ENCODE data around the gene ID1. TPM values are rescaled to one million over a fixed set of nuclear protein-coding genes. Genes with fewer than 3 reads are reported as not detected.

The ID1 gene, protein sequence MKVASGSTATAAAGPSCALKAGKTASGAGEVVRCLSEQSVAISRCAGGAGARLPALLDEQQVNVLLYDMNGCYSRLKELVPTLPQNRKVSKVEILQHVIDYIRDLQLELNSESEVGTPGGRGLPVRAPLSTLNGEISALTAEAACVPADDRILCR
- 1 to 10 TPM; 2.2 to 3.5 TPM for total RNA-seq

DNA sequence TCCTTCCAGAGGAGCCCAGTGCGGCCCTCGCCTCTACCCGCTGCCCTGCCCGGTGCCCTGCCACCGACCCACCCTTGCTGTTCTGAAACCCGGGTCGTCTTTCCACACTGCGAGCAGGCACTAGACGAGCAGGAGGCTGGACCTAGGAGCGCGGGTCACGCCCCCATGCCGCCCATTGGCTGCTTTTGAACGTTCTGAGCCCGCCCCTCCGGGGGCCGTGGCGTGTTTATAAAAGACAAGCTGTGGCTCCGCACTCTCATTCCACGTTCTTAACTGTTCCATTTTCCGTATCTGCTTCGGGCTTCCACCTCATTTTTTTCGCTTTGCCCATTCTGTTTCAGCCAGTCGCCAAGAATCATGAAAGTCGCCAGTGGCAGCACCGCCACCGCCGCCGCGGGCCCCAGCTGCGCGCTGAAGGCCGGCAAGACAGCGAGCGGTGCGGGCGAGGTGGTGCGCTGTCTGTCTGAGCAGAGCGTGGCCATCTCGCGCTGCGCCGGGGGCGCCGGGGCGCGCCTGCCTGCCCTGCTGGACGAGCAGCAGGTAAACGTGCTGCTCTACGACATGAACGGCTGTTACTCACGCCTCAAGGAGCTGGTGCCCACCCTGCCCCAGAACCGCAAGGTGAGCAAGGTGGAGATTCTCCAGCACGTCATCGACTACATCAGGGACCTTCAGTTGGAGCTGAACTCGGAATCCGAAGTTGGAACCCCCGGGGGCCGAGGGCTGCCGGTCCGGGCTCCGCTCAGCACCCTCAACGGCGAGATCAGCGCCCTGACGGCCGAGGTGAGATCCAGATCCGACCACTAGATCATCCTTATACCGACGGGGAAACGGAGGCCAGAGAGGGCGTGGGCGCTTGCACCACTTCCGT is at the start of gene ID1:
Gene ID1 (plus strand): TSS at position 259 of the 871 bp plus-strand sequence. CDS start 99 bp downstream, at position 358.
- peak within 1 kb of the TSS; percentile 91 for H3K4me3 Mint-ChIP-seq
- peaks cover 26% of the 10 kb centered on the region for H3K4me1 Mint-ChIP-seq
- peak within 1 kb of the TSS; percentile 73 for H3K27ac Mint-ChIP-seq

DNA sequence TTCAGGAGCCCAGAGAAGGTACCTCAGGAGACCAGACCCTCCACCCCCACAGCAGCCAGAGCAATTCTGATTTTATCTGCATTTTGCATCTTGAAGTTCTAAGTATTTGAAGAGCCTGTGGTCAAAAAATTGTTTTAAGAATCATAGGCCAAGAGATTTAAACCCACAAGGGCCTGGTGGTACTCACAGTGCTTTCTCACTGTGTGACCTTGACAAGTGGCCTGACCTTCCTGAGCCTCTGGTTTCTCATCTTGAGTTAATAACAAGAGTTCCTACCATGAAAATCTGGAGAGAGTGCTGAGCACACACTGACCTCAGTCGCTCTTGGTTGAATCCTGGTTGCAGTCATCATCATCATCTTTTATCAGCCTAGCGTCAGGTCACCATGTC is 45.4 kb upstream of the ID1 start:
- H3K4me1 Mint-ChIP-seq: peaks cover 16% of the 10 kb centered on the region
- H3K36me3 Mint-ChIP-seq (ENCODE audit: low read depth): peaks cover 61% of the 10 kb centered on the region
- no peaks in the 10 kb centered on the region for H3K27me3 Mint-ChIP-seq
- peak overlapping the region; percentile 85 for H3K27ac Mint-ChIP-seq
- H3K4me3 Mint-ChIP-seq: no peak overlapping the region
- ATAC-seq (peak; percentile 11), DNase-seq (no peak)
- intact Hi-C loops (cut with DNase I, micrococcal nuclease): loop anchor here (1.0 kb wide), 1 partner anchor 54 kb away; no protein-coding TSS in a partner anchor
- ChIA-PET POLR2A (interaction anchor here (1.0 to 2.0 kb wide), 2 partner anchors 13 to 38 kb away, joined by 3 to 5 read pairs; no protein-coding TSS in a partner anchor), CTCF (interaction anchor here (0.7 to 31.0 kb wide), 14 partner anchors 9 to 158 kb away, joined by 3 to 712 read pairs (median 4); partner anchors contain the start of gene ID1)
- H3K9me3 Mint-ChIP-seq (ENCODE audit: low read depth): no peaks in the 10 kb centered on the region

More for the DNA sequence above, at the start of gene ID1:
- H3K36me3 Mint-ChIP-seq (ENCODE audit: low read depth): no peaks in the 10 kb centered on the region
- peak; percentile 93 for DNase-seq
- intact Hi-C loops (cut with DNase I, micrococcal nuclease): loop anchor here (1.0 kb wide), 3 partner anchors 8 to 112 kb away; no protein-coding TSS in a partner anchor
- ChIA-PET POLR2A (interaction anchor here (0.6 to 2.3 kb wide), 5 partner anchors 27 to 113 kb away, joined by 3 to 13 read pairs (median 3); no protein-coding TSS in a partner anchor), CTCF (interaction anchor here (0.6 to 12.9 kb wide), 7 partner anchors 8 to 118 kb away, joined by 3 to 712 read pairs (median 7); partner anchors contain the start of gene BCL2L1)
- H3K27me3 Mint-ChIP-seq: peaks cover 43% of the 10 kb centered on the region
- peak; percentile 82 for ATAC-seq
- H3K9me3 Mint-ChIP-seq (ENCODE audit: low read depth): no peaks in the 10 kb centered on the region

DNA sequence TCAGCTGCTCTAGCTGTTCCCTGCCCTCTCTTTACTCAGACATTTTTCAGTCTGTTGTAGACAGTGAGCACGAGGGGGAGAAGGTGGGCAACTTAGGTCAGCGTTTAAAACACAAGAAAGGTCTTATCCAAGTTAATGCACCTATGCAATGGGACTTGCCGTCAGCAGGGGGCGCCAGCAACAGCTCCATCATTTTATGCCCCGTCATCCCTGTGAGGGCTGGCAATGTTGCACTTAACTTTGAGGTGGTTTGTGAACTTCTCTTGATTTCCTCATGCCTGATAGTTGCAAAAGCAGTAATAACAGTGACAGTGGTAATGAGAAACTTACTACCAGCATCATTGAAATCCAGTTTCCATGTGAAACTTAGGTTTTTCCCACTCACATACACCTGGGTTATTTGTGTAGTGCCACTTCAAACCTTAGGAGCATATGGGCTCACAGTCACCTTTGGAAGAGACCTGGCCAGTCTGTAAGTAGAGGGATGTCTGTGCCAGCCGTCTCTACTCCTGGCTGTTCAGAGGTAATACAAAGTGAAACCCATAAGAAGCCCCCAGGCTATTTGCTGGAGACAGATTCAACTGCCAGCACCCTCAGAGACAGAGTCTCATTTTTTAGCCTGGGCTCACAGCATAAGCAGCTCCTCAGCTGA is 44.9 kb upstream of the ID1 start:
- H3K36me3 Mint-ChIP-seq (ENCODE audit: low read depth): peaks cover 58% of the 10 kb centered on the region
- no peaks in the 10 kb centered on the region for H3K9me3 Mint-ChIP-seq (ENCODE audit: low read depth)
- DNase-seq (peak; percentile 91), ATAC-seq (peak; percentile 78)
- ChIA-PET CTCF (interaction anchor here (0.6 to 31.0 kb wide), 19 partner anchors 9 to 191 kb away, joined by 3 to 712 read pairs (median 4); partner anchors contain the start of gene ID1), POLR2A (interaction anchor here (1.0 to 2.0 kb wide), 2 partner anchors 13 to 39 kb away, joined by 3 to 5 read pairs; no protein-coding TSS in a partner anchor)
- no peak overlapping the region for H3K4me3 Mint-ChIP-seq
- H3K27me3 Mint-ChIP-seq: no peaks in the 10 kb centered on the region
- intact Hi-C loops (cut with DNase I, micrococcal nuclease): loop anchor here (1.0 kb wide), 1 partner anchor 53 kb away; no protein-coding TSS in a partner anchor
- H3K4me1 Mint-ChIP-seq: peaks cover 16% of the 10 kb centered on the region
- H3K27ac Mint-ChIP-seq: peak overlapping the region; percentile 85

DNA sequence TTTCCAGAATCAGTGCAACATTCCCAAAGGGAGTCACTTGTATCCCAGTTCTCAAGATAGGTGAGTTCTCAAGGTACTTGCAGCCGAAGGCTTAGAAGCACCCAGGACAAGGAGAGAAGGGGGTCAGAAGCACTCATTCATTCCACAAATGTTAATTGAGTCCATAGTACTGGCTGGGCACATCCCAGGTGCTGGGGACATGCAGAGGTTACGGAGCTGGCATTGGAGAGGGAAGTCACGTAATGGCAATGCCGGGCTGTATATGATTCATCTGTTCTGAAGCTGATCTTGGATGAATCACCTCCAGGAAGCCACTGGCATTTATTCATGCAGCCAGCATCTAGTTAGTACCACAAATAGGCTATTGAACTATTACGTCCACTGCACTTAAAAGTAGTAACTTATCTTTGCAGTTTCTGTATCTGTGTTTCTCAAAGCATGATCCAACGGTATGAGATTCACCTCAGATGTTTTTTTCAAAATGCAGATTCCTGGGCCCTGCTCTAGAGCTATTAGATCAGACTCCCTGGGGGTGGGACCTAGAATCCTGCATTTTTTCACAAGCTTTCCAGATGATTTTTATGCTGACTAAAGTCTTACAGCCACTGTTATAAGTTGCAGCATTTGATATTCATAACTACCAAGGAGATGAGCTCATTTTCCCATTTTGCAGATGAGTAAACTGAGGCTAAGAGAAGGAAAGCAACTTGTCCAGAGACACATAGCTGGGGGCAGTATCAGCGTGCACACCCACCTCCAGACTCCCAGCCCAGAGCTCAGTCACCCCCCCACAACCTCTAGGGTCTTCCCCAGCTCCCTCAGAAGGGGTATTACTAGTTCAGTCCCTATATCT is 44.1 kb upstream of the ID1 start:
- intact Hi-C loops (cut with DNase I, micrococcal nuclease): loop anchor here (1.0 kb wide), 1 partner anchor 52 kb away; no protein-coding TSS in a partner anchor
- H3K27ac Mint-ChIP-seq: peak overlapping the region; percentile 58
- H3K4me3 Mint-ChIP-seq: no peak overlapping the region
- DNase-seq (peak; percentile 23), ATAC-seq (no peak)
- peaks cover 22% of the 10 kb centered on the region for H3K4me1 Mint-ChIP-seq
- ChIA-PET POLR2A (interaction anchor here (1.0 to 2.0 kb wide), 2 partner anchors 12 to 40 kb away, joined by 3 to 5 read pairs; no protein-coding TSS in a partner anchor), CTCF (interaction anchor here (0.6 to 31.0 kb wide), 17 partner anchors 10 to 190 kb away, joined by 3 to 712 read pairs (median 5); partner anchors contain the start of gene ID1)
- H3K36me3 Mint-ChIP-seq (ENCODE audit: low read depth): peaks cover 57% of the 10 kb centered on the region
- no peaks in the 10 kb centered on the region for H3K9me3 Mint-ChIP-seq (ENCODE audit: low read depth)
- H3K27me3 Mint-ChIP-seq: no peaks in the 10 kb centered on the region

DNA sequence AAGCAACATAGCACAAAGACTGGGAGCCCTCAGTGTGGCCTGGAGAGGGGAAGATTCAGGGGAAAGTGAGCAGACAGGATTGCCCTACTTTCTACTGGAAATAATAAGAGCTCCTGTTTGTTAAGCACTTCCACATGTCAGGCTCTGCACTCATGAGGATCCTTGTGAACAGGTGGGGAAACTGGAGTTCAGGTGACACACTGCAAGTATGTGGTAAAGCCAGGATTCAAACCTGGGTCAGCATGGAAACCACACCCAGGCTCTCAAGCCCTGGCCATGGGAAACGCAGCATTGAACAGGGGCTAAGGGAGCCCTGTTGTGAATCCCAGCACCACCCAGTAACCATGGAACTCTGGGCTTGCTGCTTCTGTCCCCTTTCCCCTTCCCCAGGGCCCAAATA is 42.8 kb upstream of the ID1 start:
- H3K4me3 Mint-ChIP-seq: no peak overlapping the region
- ATAC-seq (no peak), DNase-seq (no peak)
- H3K9me3 Mint-ChIP-seq (ENCODE audit: low read depth): no peaks in the 10 kb centered on the region
- H3K4me1 Mint-ChIP-seq: peaks cover 34% of the 10 kb centered on the region
- H3K27ac Mint-ChIP-seq: no peak overlapping the region
- no peaks in the 10 kb centered on the region for H3K27me3 Mint-ChIP-seq
- H3K36me3 Mint-ChIP-seq (ENCODE audit: low read depth): peaks cover 50% of the 10 kb centered on the region
- intact Hi-C loops (cut with DNase I, micrococcal nuclease): no loop called here
- ChIA-PET POLR2A (interaction anchor here (1.1 kb wide), 1 partner anchor 51 kb away, joined by 3 read pairs; no protein-coding TSS in a partner anchor), CTCF (interaction anchor here (0.6 to 31.0 kb wide), 15 partner anchors 8 to 627 kb away, joined by 3 to 712 read pairs (median 5); partner anchors contain the start of genes BCL2L1 and ID1)

DNA sequence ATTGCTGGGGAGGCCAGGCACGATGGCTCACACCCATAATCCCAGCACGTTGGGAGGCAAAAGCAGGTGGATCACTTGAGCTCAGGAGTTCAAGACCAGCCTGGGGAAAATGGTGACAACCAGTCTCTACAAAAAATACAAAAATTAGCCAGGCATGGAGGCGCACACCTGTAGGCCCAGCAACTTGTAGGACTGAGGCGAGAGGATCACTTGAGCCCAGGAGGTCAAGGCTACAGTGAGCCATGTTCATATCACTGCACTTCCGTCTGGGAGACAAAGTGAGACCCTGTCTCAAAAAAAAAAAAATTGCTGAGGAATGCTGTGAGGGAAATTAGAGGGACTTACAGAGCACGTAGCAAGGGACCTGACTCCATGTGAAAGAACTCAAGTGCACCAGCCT is 40.8 kb upstream of the ID1 start:
- ATAC-seq: no peak
- H3K4me1 Mint-ChIP-seq: peaks cover 37% of the 10 kb centered on the region
- no peak overlapping the region for H3K4me3 Mint-ChIP-seq
- DNase-seq: no peak
- H3K36me3 Mint-ChIP-seq (ENCODE audit: low read depth): peaks cover 47% of the 10 kb centered on the region
- CTCF ChIA-PET: interaction anchor here (0.6 to 31.0 kb wide), 2 partner anchors 44 to 79 kb away, joined by 3 to 712 read pairs; partner anchors contain the start of gene ID1
- no peak overlapping the region for H3K27ac Mint-ChIP-seq
- no peaks in the 10 kb centered on the region for H3K27me3 Mint-ChIP-seq
- POLR2A ChIA-PET: no interaction called here
- intact Hi-C loops (cut with DNase I, micrococcal nuclease): no loop called here
- H3K9me3 Mint-ChIP-seq (ENCODE audit: low read depth): no peaks in the 10 kb centered on the region

DNA sequence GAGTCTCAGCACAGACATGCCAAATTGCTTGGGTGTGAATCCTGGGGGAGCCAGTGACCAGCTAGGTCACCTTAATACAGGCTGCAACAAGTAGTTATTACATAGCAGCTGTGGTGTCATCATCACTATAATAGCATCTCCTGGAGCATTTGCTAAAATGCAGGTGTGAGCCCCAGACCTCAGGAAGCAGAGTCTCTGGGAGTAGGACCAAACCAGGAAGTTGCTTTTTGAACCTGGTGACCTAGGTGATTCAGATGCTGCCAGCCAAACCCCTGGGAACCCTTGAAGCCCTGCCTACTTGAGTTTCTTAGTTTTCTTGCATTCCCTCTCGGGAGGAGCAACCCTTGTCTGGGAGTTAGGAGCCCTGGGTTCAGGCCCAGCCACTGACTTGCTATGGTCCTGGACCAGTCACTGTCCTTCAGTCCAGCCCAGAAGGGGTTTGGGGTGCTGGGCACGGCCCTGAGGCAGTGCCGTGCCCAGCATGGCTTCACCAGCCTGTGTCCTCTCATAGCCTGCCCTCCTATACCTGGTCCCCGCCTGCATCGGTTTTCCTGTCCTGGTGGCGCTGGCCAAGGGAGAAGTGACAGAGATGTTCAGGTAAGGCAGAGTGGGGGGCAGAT is 39.3 kb upstream of the ID1 start:
- ChIA-PET CTCF (interaction anchor here (0.5 to 31.0 kb wide), 4 partner anchors 10 to 68 kb away, joined by 3 to 712 read pairs (median 3); partner anchors contain the start of gene ID1), POLR2A (interaction anchor here (1.0 kb wide), 1 partner anchor 39 kb away, joined by 4 read pairs; the partner anchor contains the start of gene ID1)
- Mint-ChIP-seq H3K36me3 (ENCODE audit: low read depth) (peaks cover 42% of the 10 kb centered on the region), H3K4me3 (no peak overlapping the region), H3K27ac (no peak overlapping the region), H3K27me3 (no peaks in the 10 kb centered on the region), H3K4me1 (peaks cover 26% of the 10 kb centered on the region), H3K9me3 (ENCODE audit: low read depth) (no peaks in the 10 kb centered on the region)
- DNase-seq (no peak), ATAC-seq (no peak)
- intact Hi-C loops (cut with DNase I, micrococcal nuclease): no loop called here

DNA sequence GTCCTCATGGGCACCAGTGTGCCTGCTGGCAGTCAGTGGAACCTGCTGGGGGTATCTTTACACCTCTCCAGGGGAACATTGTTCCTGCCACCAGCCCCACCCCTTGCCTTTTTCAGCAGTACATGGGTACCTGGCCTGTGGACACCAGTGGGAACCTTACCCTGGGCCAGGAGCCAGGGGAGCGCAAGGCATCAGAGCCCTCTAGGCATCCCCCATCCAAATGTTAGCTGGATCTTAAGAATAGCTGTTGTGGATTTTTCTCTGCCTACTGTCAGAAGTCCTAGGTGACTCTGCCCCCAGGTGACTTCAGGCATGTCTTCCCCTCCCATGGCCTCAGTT is 38.8 kb upstream of the ID1 start:
- peak overlapping the region; percentile 60 for H3K27ac Mint-ChIP-seq
- CTCF ChIA-PET: interaction anchor here (8.3 to 31.0 kb wide), 2 partner anchors 7 to 42 kb away, joined by 106 to 712 read pairs; partner anchors contain the start of gene ID1
- H3K4me1 Mint-ChIP-seq: peaks cover 25% of the 10 kb centered on the region
- ATAC-seq: no peak
- no peaks in the 10 kb centered on the region for H3K27me3 Mint-ChIP-seq
- peaks cover 40% of the 10 kb centered on the region for H3K36me3 Mint-ChIP-seq (ENCODE audit: low read depth)
- H3K4me3 Mint-ChIP-seq: no peak overlapping the region
- POLR2A ChIA-PET: interaction anchor here (1.0 kb wide), 1 partner anchor 39 kb away, joined by 4 read pairs; the partner anchor contains the start of gene ID1
- DNase-seq: no peak
- intact Hi-C loops (cut with DNase I, micrococcal nuclease): no loop called here
- H3K9me3 Mint-ChIP-seq (ENCODE audit: low read depth): no peaks in the 10 kb centered on the region

DNA sequence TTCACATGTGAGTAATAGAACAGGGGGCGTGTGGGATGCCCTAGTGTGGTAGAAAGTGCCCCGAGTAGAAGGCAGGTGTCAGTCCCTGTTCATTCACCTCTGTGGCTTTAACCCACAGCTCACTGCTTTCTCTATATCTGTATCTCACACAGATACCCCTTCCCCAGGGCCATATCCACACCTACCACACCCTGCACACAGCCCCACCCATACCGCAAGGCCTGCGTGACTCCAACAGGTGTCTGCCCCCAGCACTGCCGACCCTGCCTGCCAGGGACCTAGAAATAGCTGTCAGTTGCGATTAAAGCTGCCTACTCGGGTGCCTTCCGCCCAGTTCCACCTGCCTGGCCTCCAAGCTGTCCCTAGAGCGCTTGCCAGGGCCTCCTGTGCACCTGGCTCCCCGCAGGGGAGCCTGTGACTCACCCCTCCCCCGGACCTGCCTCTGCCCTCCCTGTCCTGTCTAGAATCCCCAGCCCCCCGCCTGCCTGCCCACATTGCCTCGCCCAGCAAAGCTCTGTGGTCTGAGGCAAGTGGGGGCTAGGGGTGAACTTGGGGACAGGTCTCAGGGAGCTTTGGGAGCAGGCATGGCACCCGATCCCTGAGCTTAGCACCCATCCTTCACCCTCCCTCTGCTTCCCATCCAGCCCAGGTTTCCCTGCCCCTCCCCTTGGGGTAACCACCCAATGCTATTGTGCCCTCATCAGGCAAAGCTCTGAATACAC is 38.3 kb upstream of the ID1 start:
- H3K36me3 Mint-ChIP-seq (ENCODE audit: low read depth): peaks cover 35% of the 10 kb centered on the region
- H3K27ac Mint-ChIP-seq: peak overlapping the region; percentile 60

More for the DNA sequence above, 38.3 kb upstream of the ID1 start:
- Mint-ChIP-seq H3K4me3 (no peak overlapping the region), H3K4me1 (peaks cover 25% of the 10 kb centered on the region), H3K9me3 (ENCODE audit: low read depth) (no peaks in the 10 kb centered on the region), H3K27me3 (no peaks in the 10 kb centered on the region)
- POLR2A ChIA-PET: interaction anchor here (0.6 to 1.0 kb wide), 3 partner anchors 38 to 153 kb away, joined by 3 to 4 read pairs (median 3); partner anchors contain the start of gene ID1
- CTCF ChIA-PET: interaction anchor here (0.6 to 31.0 kb wide), 4 partner anchors 8 to 60 kb away, joined by 3 to 712 read pairs (median 54); partner anchors contain the start of gene ID1
- ATAC-seq: peak; percentile 50
- intact Hi-C loops (cut with DNase I, micrococcal nuclease): no loop called here
- peak; percentile 59 for DNase-seq
